ENCODE results near the gene PUDP.

- no peak for TF ChIP-seq EZH2 (IDR thresholded peaks at IDR 0.05; ENCODE audit: borderline replicate concordance, insufficient read depth, low read length, poor library complexity, severe bottlenecking)
- TF ChIP-seq, protein P1, sequence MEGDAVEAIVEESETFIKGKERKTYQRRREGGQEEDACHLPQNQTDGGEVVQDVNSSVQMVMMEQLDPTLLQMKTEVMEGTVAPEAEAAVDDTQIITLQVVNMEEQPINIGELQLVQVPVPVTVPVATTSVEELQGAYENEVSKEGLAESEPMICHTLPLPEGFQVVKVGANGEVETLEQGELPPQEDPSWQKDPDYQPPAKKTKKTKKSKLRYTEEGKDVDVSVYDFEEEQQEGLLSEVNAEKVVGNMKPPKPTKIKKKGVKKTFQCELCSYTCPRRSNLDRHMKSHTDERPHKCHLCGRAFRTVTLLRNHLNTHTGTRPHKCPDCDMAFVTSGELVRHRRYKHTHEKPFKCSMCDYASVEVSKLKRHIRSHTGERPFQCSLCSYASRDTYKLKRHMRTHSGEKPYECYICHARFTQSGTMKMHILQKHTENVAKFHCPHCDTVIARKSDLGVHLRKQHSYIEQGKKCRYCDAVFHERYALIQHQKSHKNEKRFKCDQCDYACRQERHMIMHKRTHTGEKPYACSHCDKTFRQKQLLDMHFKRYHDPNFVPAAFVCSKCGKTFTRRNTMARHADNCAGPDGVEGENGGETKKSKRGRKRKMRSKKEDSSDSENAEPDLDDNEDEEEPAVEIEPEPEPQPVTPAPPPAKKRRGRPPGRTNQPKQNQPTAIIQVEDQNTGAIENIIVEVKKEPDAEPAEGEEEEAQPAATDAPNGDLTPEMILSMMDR (IDR thresholded peaks at IDR 0.05; ENCODE audit: poor library complexity, severe bottlenecking), result no peak
- TF ChIP-seq RAD21 (conservative IDR thresholded peaks at IDR 0.05), result no peak
- TF ChIP-seq TAF1 (IDR thresholded peaks at IDR 0.05; ENCODE audit: low read depth), result no peak
Observed at GRCh38 chrX:7077241-7078230, 70.4 kb downstream of the PUDP start.

Data from neural cell (in vitro differentiated cells).